Pancreas (tissue), 10 donors: ENCODE results near the gene VEGFA. TPM values are rescaled to one million over a fixed set of nuclear protein-coding genes. Genes with fewer than 3 reads are reported as not detected.

Experiments used
- ATAC-seq, 4 donors: fragments of 200-7000 bp; cut with Tn5 transposase; one replicate each; pipeline versions ENCODE4 v1.8.0 to v1.9.1; 2020; ENCODE audit warnings: mild to moderate bottlenecking in 4 of 4, moderate library complexity in 4 of 4
- DNase-seq, 6 donors: peaks; one replicate each; pipeline ENCODE4 v3.0.0-alpha.2; 2020
- FAIRE-seq: peaks from 2 replicates; lab custom pipeline; 2012; peaks lifted over from hg19 to GRCh38; lab: Jason Lieb, UNC
- H3K27ac ChIP-seq, 4 donors: fragments of 200-600 bp; sonication (generic); 1 replicate in 3 of 4; 2 replicates in 1 of 4; pipeline versions ENCODE4 v1.5.0 to v1.8.0; 2020
- H3K27me3 ChIP-seq, 4 donors: fragments of 200-600 bp; one replicate each; pipeline ENCODE4 v1.8.0; 2021
- H3K36me3 ChIP-seq, 3 donors: fragments of 200-600 bp; sonication (generic) in 1 of 3; one replicate each; pipeline versions ENCODE4 v1.5.0 to v1.8.0; 2020 to 2021
- H3K4me1 ChIP-seq, 3 donors: fragments of 200-600 bp; one replicate each; pipeline ENCODE4 v1.8.0; 2021
- H3K4me3 ChIP-seq, 4 donors: fragments of 200-600 bp; sonication (generic) in 2 of 4; one replicate each; pipeline versions ENCODE4 v1.5.0 to v1.8.0; 2020 to 2021
- H3K9me3 ChIP-seq, 4 donors: fragments of 200-600 bp; one replicate each; pipeline ENCODE4 v1.8.0; 2021
- WGBS, 2 donors: extraction: QIAGEN DNeasy Blood & Tissue Kit; methylation state at CpG; one replicate each; pipeline ENCODE4 v1.1.7; 2013; 5-methylcytosine and 5-hydroxymethylcytosine counted together
- intact Hi-C, 3 donors: fragments of 100-400 bp; cut with DNase I; formaldehyde crosslinking; loops; one replicate each; pipeline versions ENCODE4 v1.11.1 to v1.14.2; 2022
- polyA plus RNA-seq, 2 donors: library from polyadenylated mRNA; stranded (reverse); fragments of 200-250 nt; gene quantifications; one replicate each; pipeline ENCODE4 v1.2.3, GENCODE V29; 2013
- total RNA-seq, 6 donors: library from RNA; stranded (reverse); fragmentation: NEBNext Ultra II Directional in 4 of 6; extraction: Animal tissue kit (Norgen Biotek cat#: 25700) in 4 of 6; gene quantifications; one replicate each; pipeline versions ENCODE4 v1.2.1 to v1.2.4, GENCODE V29; 2021 to 2023
- TF ChIP-seq, protein P1 (sequence below), 4 donors: fragments of 200-600 bp; sonication (generic) in 3 of 4; IDR thresholded peaks; one replicate each; pipeline versions ENCODE4 v1.5.0 to v1.8.0; 2021; ENCODE audit warnings: antibody characterized with exemption in 4 of 4
- donor health status: healthy with polysubstance abuse.
- donor health status: DM: no; HTN: no; CAD: no; lungs with moderate emphysema.
- donor health status: DM: no; HTN: no; CAD: no.
- donor health status: control.
- donor health status: control.
- donor health status: Bipolar disorder and iron deficiency.
- donor health status: DM: yes; HTN: yes; CAD: no.
- donor health status: DM: no; HTN: no; CAD: no.
- donor health status: DM: no; HTN: no; CAD: no.
- donor health status: DM: yes; HTN: yes; CAD: no.

Gene VEGFA
- total and polyA plus RNA-seq, 8 donors, result 55.2 to 206 (median 91.5) TPM

DNA sequence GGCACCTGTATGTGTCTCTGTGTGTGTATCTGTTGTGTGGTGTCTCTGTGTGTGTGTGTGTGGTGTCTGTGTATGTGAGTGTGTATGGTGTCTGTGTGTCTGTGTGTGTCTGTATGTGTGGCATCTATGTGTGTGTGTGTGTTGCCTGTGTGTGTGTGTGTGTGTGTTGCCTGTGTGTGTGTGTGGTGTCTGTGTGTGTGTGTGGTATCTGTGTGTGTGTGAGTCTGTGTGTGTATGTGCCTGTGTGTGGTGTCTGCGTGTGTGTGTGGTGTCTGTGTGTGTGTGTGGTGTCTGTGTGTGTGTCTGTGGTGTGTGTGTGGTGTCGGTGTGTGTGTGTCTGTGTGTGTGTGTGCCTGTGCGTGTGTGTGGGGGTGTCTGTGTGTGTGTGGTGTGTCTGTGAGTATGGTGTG is 31.7 kb upstream of the VEGFA start:
- intact Hi-C loops, result no loop called here
- TF ChIP-seq, protein P1, sequence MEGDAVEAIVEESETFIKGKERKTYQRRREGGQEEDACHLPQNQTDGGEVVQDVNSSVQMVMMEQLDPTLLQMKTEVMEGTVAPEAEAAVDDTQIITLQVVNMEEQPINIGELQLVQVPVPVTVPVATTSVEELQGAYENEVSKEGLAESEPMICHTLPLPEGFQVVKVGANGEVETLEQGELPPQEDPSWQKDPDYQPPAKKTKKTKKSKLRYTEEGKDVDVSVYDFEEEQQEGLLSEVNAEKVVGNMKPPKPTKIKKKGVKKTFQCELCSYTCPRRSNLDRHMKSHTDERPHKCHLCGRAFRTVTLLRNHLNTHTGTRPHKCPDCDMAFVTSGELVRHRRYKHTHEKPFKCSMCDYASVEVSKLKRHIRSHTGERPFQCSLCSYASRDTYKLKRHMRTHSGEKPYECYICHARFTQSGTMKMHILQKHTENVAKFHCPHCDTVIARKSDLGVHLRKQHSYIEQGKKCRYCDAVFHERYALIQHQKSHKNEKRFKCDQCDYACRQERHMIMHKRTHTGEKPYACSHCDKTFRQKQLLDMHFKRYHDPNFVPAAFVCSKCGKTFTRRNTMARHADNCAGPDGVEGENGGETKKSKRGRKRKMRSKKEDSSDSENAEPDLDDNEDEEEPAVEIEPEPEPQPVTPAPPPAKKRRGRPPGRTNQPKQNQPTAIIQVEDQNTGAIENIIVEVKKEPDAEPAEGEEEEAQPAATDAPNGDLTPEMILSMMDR (IDR thresholded peaks at IDR 0.05), result no peak
- DNase-seq (no peak), FAIRE-seq (no peak), ATAC-seq (no peak)
- no peak overlapping the region for H3K27ac ChIP-seq
- H3K4me3 ChIP-seq, result no peak overlapping the region
- no peaks in the 10 kb centered on the region for H3K27me3 ChIP-seq
- no peaks in the 10 kb centered on the region for H3K9me3 ChIP-seq
- H3K36me3 ChIP-seq, result no peaks in the 10 kb centered on the region
- WGBS, 2 donors, result 73% methylated on average over 3 of the region's 3 CpGs
- H3K4me1 ChIP-seq, result no peaks in the 10 kb centered on the region

DNA sequence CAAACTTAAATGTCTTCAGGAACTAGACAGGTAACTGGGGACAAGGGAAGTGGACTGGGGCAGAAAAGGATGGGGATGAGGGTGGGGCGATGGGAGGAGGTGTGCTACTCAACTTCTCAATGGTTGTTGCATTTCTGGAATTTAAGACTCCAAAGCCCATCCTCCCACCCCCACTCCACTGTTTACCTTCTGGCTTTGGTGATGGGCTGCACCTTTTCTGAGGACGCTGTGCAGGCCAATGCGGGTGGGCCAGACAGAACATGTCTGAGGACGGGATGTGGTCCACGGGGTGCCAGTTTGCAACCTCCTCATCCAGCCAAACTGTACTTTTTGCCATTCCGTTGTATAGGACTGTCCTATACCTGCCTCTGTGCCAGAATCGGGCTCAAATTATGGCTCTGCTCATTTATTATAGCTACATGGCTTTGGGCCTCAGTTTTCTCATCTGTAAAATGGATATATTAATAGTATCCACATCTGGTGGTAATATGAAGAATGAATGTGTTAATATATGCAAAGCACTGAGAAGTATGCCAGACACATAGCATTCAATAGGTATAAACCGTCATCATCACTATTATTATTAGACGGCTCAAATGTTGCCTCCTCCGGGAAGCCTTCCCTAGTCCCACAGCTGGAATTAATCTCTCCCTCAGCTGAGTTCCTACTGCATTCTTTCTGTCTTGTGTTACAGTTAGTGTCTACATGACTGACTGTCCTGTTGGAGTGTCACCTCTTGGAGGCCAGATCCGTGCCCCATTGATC is 31.0 kb upstream of the VEGFA start:
- ATAC-seq, result no peak
- H3K4me1 ChIP-seq, result no peaks in the 10 kb centered on the region
- FAIRE-seq, result no peak
- no peak overlapping the region for H3K4me3 ChIP-seq
- 69 to 72% methylated on average over 11 of the region's 11 CpGs for WGBS, 2 donors
- no peaks in the 10 kb centered on the region for H3K27me3 ChIP-seq
- DNase-seq, result no peak
- intact Hi-C loops, result no loop called here
- H3K36me3 ChIP-seq, result no peaks in the 10 kb centered on the region
- no peaks in the 10 kb centered on the region for H3K9me3 ChIP-seq
- no peak overlapping the region for H3K27ac ChIP-seq
- TF ChIP-seq, protein P1 (IDR thresholded peaks at IDR 0.05), result no peak

DNA sequence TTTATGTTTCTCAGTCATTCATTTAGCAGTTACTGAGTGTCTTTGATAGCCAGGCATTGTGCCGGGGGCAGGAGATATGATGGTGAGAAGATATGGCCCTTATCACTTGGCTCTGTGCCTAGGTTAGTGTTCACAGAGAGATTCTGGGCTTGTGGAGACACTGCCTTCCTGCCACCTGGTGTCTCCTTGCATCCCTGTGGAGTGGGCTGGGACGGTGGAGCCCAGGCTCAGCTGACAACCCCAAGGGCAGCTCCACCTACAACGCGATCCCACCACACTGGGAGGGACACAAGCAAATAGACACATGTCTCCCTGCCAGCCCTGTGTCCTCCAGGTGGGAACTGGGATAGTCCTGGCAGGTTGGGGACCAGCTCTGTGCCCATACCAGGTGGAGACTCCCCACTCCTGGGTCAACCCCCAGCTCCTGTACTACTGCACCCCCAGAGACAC is 30.3 kb upstream of the VEGFA start:
- ATAC-seq, result no peak
- no peaks in the 10 kb centered on the region for H3K9me3 ChIP-seq
- H3K27me3 ChIP-seq, result no peaks in the 10 kb centered on the region
- TF ChIP-seq, protein P1 (IDR thresholded peaks at IDR 0.05), result no peak
- FAIRE-seq, result no peak
- WGBS, 2 donors, result 27% methylated on average over 4 of the region's 4 CpGs
- intact Hi-C loops, result no loop called here
- no peaks in the 10 kb centered on the region for H3K36me3 ChIP-seq
- no peak overlapping the region for H3K27ac ChIP-seq
- no peak overlapping the region for H3K4me3 ChIP-seq
- DNase-seq, result no peak
- H3K4me1 ChIP-seq, result no peaks in the 10 kb centered on the region

DNA sequence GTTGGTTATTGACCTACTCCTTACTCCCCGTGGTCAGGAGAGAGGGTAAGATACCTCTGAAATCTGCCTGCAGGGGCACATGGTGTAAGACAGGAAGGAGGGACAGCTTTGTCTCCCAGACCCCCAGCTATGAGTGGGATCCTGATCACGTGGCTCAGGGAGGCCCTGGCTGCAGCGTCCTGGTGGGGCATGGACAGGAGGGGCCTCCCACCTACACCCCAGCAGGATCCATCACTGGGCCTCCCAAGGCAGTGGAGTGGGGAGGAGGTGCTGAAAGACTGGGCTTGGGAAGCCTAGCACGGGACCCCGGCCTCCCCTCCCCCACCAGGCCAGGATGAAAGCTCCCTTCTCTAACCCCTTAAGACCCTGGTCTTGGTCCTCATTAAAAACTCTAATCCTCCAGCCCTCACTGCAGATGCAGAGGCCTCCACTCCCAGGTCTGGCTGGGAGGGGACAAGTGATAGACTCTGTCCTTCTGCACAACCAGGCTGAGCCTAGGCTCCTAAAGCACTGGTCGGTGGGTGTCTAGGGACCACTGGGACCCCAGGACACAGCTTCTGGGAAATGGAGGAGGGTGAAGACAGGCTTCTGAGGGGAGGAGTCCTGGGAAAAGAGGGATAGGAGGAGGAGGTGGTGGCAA is 29.6 kb upstream of the VEGFA start:
- no peak for DNase-seq
- Histone ChIP-seq H3K36me3 (no peaks in the 10 kb centered on the region), H3K9me3 (no peaks in the 10 kb centered on the region), H3K4me1 (no peaks in the 10 kb centered on the region), H3K4me3 (no peak overlapping the region), H3K27me3 (no peaks in the 10 kb centered on the region), H3K27ac (no peak overlapping the region)
- WGBS, 2 donors, result 72 to 79% methylated on average over 6 of the region's 6 CpGs
- TF ChIP-seq, protein P1 (IDR thresholded peaks at IDR 0.05), result no peak
- ATAC-seq, result no peak
- FAIRE-seq, result no peak
- intact Hi-C loops, result no loop called here
